H1 (cell line): ENCODE data around the gene IMPDH1. TPM values are rescaled to one million over a fixed set of nuclear protein-coding genes. Genes with fewer than 3 reads are reported as not detected.

Experiments used
- BACH1 ChIP-seq: IDR thresholded peaks from 2 replicates; pipeline ENCODE4 v1.6.1; 2012; ENCODE audit warnings: low read length, improper control_type of control experiment
- CREB1 ChIP-seq: IDR thresholded peaks from 2 replicates; pipeline ENCODE4 v1.6.1; 2012; ENCODE audit warnings: inconsistent platforms
- EP300 ChIP-seq, 2 experiments: IDR thresholded peaks; 1 replicate in 1 of 2; 2 replicates in 1 of 2; pipeline ENCODE4 v1.6.1; 2011 to 2012; ENCODE audit warnings: low read depth in 2 of 2, low read length in 2 of 2, mild to moderate bottlenecking in 2 of 2, borderline replicate concordance in 1 of 2, inconsistent platforms in 1 of 2, moderate library complexity in 1 of 2
- RFX5 ChIP-seq: IDR thresholded peaks from 2 replicates; pipeline ENCODE4 v1.6.1; 2011; ENCODE audit warnings: low read depth, low read length, improper control_type of control experiment, borderline replicate concordance
- RNF2 ChIP-seq: fragments of 200-900, 300-1000 bp; sonication (generic); IDR thresholded peaks from 2 replicates; pipeline ENCODE4 v1.7.1; 2016; ENCODE audit warnings: borderline replicate concordance, low read depth, mild to moderate bottlenecking, antibody characterized with exemption, low read length; ENCODE audit not compliant: poor library complexity, severe bottlenecking; ENCODE audit errors: missing control alignments
- RXRA ChIP-seq: IDR thresholded peaks from 2 replicates; pipeline ENCODE4 v1.6.1; 2011; ENCODE audit warnings: low read depth, mild to moderate bottlenecking, low read length, moderate library complexity; ENCODE audit not compliant: insufficient read depth
- SP4 ChIP-seq: IDR thresholded peaks from 2 replicates; pipeline ENCODE4 v1.6.1; 2012; ENCODE audit warnings: low read length, inconsistent platforms
- SUZ12 ChIP-seq: fragments of 200-600 bp; sonication (generic); IDR thresholded peaks from 2 replicates; pipeline ENCODE4 v1.6.1; 2012; ENCODE audit warnings: mild to moderate bottlenecking, inconsistent platforms, low read length, moderate library complexity, mixed read lengths
- TAF1 ChIP-seq: IDR thresholded peaks from 2 replicates; pipeline ENCODE4 v1.6.1; 2011; ENCODE audit warnings: mild to moderate bottlenecking, low read depth, low read length
- polyA plus RNA-seq, 7 experiments: library from polyadenylated mRNA; depleted of rRNA in 3 of 7; stranded (reverse) in 5 of 7; unstranded in 2 of 7; fragments of >200 nt in 5 of 7; fragments of 200-250 nt in 2 of 7; gene quantifications; 1 replicate in 5 of 7; 2 replicates in 1 of 7; 4 replicates in 1 of 7; pipeline versions ENCODE4 v1.2.1 to v1.2.3, GENCODE V29; 2011 to 2013; ENCODE audit warnings: missing spikeins in 2 of 7, mixed read lengths in 2 of 7
- total RNA-seq: library from RNA; stranded (reverse); fragmentation: NEBNext Ultra II Directional; extraction: Animal tissue kit (Norgen Biotek cat#: 25700); gene quantifications from 2 replicates; pipeline ENCODE4 v1.2.1, GENCODE V29; 2021

Gene IMPDH1
- total and polyA plus RNA-seq, 2 of the 8 experiments (the other 6 are each of a cell fraction or from before 2014, with no cell fraction given), result 45.8 TPM

DNA sequence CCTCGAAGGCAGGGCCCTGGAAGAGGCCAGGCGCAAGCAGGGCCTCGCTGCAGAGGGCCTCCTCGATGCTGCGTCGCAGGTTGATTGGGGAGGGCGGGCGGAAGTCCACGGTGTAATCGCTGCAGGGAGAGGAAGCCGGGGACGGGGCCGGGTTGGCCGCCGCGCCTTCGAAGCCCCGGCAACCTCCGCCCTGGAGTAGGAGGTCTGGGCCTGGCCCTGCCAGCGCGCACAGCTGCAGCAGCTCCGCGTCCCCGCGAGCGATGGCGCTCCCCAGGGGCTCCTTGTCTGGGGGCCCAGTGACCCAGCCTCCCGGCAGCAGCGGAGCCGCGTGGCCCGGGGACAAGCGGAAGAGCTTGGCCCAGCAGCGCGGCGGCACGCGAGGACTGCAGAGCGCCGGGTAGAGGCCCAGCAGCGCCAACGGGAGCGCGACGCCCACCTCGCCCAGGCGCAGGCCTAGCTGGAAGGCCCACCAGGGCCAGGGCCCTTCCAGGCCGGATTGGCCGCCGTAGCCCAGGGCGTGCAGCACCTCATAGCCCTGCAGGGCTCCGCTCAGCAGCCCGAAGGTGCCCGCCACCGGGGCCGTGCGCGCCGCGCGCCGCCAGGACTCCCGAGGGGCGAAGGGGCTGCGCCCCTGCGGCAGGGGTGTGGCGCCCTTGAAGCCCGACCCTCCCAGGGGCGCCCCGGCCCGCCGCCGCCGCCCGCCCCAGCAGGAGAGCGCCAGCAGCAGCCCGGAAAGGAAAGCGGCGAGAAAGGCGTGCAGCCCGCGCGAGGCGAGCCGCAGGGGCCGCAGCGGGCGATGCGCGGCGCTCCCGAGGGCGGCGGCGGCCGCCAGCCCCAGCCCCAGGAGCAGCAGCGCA, 58.3 kb downstream of the IMPDH1 start (continued):
- TF ChIP-seq SP4, result no peak
- TF ChIP-seq CREB1, result peak; percentile 13; the same call in 1 of the 2 replicates
- TF ChIP-seq SUZ12, result peak; percentile 80
- no peak for TF ChIP-seq RFX5
- TF ChIP-seq RXRA, result no peak
- TF ChIP-seq BACH1, result no peak
- TF ChIP-seq TAF1, result no peak
- TF ChIP-seq RNF2, result peak; percentile 59
- TF ChIP-seq EP300 (IDR thresholded peaks at IDR 0.05; ENCODE audit: borderline replicate concordance in 1 of 2, low read depth in 2 of 2, low read length in 2 of 2), result no peak
